ENCODE results near the gene NPM1.

NPM1 gene

GRCh38 chr5:171432583-171433351 is 45.1 kb downstream of the NPM1 start:
- no peaks in the 10 kb centered on the region for H3K36me3 ChIP-seq (ENCODE audit: control insufficient read depth, insufficient read depth, low read length, severe bottlenecking)
- H3K9ac ChIP-seq (ENCODE audit: low read length), result no peak overlapping the region
- DNase-seq (ENCODE audit: low read depth), result no peak
- H3K27me3 ChIP-seq (replicated peaks; ENCODE audit: control insufficient read depth, insufficient read depth, low read length), result no peaks in the 10 kb centered on the region
- no peaks in the 10 kb centered on the region for H3K4me1 ChIP-seq (ENCODE audit: control insufficient read depth, insufficient read depth, low read length)
- no peaks in the 10 kb centered on the region for H3K9me3 ChIP-seq (ENCODE audit: control insufficient read depth, low read length)
- no peak overlapping the region for H3K4me3 ChIP-seq (ENCODE audit: low read length)

- no peaks in the 10 kb centered on the region for H3K27me3 ChIP-seq (replicated peaks; ENCODE audit: control insufficient read depth, insufficient read depth, low read length)
- no peak overlapping the region for H3K4me3 ChIP-seq (ENCODE audit: low read length)
- DNase-seq (ENCODE audit: low read depth), result no peak
- H3K4me1 ChIP-seq (ENCODE audit: control insufficient read depth, insufficient read depth, low read length), result no peaks in the 10 kb centered on the region
- no peaks in the 10 kb centered on the region for H3K9me3 ChIP-seq (ENCODE audit: control insufficient read depth, low read length)
- H3K36me3 ChIP-seq (ENCODE audit: control insufficient read depth, insufficient read depth, low read length, severe bottlenecking), result no peaks in the 10 kb centered on the region
- no peak overlapping the region for H3K9ac ChIP-seq (ENCODE audit: low read length)
Observed at GRCh38 chr5:171433352-171433698, 45.7 kb downstream of the NPM1 start.

- H3K4me3 ChIP-seq (ENCODE audit: low read length), result no peak overlapping the region
- DNase-seq (ENCODE audit: low read depth), result no peak
- H3K36me3 ChIP-seq (ENCODE audit: control insufficient read depth, insufficient read depth, low read length, severe bottlenecking), result no peaks in the 10 kb centered on the region
- H3K9me3 ChIP-seq (ENCODE audit: control insufficient read depth, low read length), result no peaks in the 10 kb centered on the region
- H3K9ac ChIP-seq (ENCODE audit: low read length), result no peak overlapping the region
- no peaks in the 10 kb centered on the region for H3K4me1 ChIP-seq (ENCODE audit: control insufficient read depth, insufficient read depth, low read length)
- no peaks in the 10 kb centered on the region for H3K27me3 ChIP-seq (replicated peaks; ENCODE audit: control insufficient read depth, insufficient read depth, low read length)
Observed at GRCh38 chr5:171433982-171434676, 46.5 kb downstream of the NPM1 start.

- Histone ChIP-seq H3K9ac (ENCODE audit: low read length) (no peak overlapping the region), H3K9me3 (ENCODE audit: control insufficient read depth, low read length) (no peaks in the 10 kb centered on the region), H3K4me1 (ENCODE audit: control insufficient read depth, insufficient read depth, low read length) (no peaks in the 10 kb centered on the region), H3K27me3 (replicated peaks; ENCODE audit: control insufficient read depth, insufficient read depth, low read length) (no peaks in the 10 kb centered on the region), H3K4me3 (ENCODE audit: low read length) (no peak overlapping the region), H3K36me3 (ENCODE audit: control insufficient read depth, insufficient read depth, low read length, severe bottlenecking) (no peaks in the 10 kb centered on the region)
- no peak for DNase-seq (ENCODE audit: low read depth)
Observed at GRCh38 chr5:171434874-171435273, 47.2 kb downstream of the NPM1 start.

GRCh38 chr5:171435908-171436307 is 48.3 kb downstream of the NPM1 start:
- Histone ChIP-seq H3K27me3 (replicated peaks; ENCODE audit: control insufficient read depth, insufficient read depth, low read length) (no peaks in the 10 kb centered on the region), H3K4me3 (ENCODE audit: low read length) (no peak overlapping the region), H3K9me3 (ENCODE audit: control insufficient read depth, low read length) (no peaks in the 10 kb centered on the region), H3K9ac (ENCODE audit: low read length) (no peak overlapping the region), H3K4me1 (ENCODE audit: control insufficient read depth, insufficient read depth, low read length) (no peaks in the 10 kb centered on the region), H3K36me3 (ENCODE audit: control insufficient read depth, insufficient read depth, low read length, severe bottlenecking) (no peaks in the 10 kb centered on the region)
- DNase-seq (ENCODE audit: low read depth), result no peak

- no peak overlapping the region for H3K4me3 ChIP-seq (ENCODE audit: low read length)
- H3K4me1 ChIP-seq (ENCODE audit: control insufficient read depth, insufficient read depth, low read length), result no peaks in the 10 kb centered on the region
- H3K9ac ChIP-seq (ENCODE audit: low read length), result no peak overlapping the region
- no peaks in the 10 kb centered on the region for H3K27me3 ChIP-seq (replicated peaks; ENCODE audit: control insufficient read depth, insufficient read depth, low read length)
- H3K36me3 ChIP-seq (ENCODE audit: control insufficient read depth, insufficient read depth, low read length, severe bottlenecking), result no peaks in the 10 kb centered on the region
- H3K9me3 ChIP-seq (ENCODE audit: control insufficient read depth, low read length), result no peaks in the 10 kb centered on the region
- no peak for DNase-seq (ENCODE audit: low read depth)
Observed at GRCh38 chr5:171436804-171437285, 49.2 kb downstream of the NPM1 start.

- no peaks in the 10 kb centered on the region for H3K9me3 ChIP-seq (ENCODE audit: control insufficient read depth, low read length)
- H3K9ac ChIP-seq (ENCODE audit: low read length), result no peak overlapping the region
- no peaks in the 10 kb centered on the region for H3K27me3 ChIP-seq (replicated peaks; ENCODE audit: control insufficient read depth, insufficient read depth, low read length)
- no peaks in the 10 kb centered on the region for H3K36me3 ChIP-seq (ENCODE audit: control insufficient read depth, insufficient read depth, low read length, severe bottlenecking)
- H3K4me1 ChIP-seq (ENCODE audit: control insufficient read depth, insufficient read depth, low read length), result peaks cover 2% of the 10 kb centered on the region
- no peak overlapping the region for H3K4me3 ChIP-seq (ENCODE audit: low read length)
- DNase-seq (ENCODE audit: low read depth), result no peak
Observed at GRCh38 chr5:171437286-171437821, 49.7 kb downstream of the NPM1 start.

GRCh38 chr5:171438738-171439137 is 51.1 kb downstream of the NPM1 start:
- H3K36me3 ChIP-seq (ENCODE audit: control insufficient read depth, insufficient read depth, low read length, severe bottlenecking), result no peaks in the 10 kb centered on the region
- no peak overlapping the region for H3K9ac ChIP-seq (ENCODE audit: low read length)
- peaks cover 6% of the 10 kb centered on the region for H3K4me1 ChIP-seq (ENCODE audit: control insufficient read depth, insufficient read depth, low read length)
- no peak for DNase-seq (ENCODE audit: low read depth)
- no peaks in the 10 kb centered on the region for H3K27me3 ChIP-seq (replicated peaks; ENCODE audit: control insufficient read depth, insufficient read depth, low read length)
- H3K9me3 ChIP-seq (ENCODE audit: control insufficient read depth, low read length), result no peaks in the 10 kb centered on the region
- H3K4me3 ChIP-seq (ENCODE audit: low read length), result no peak overlapping the region

- H3K9ac ChIP-seq (ENCODE audit: low read length), result no peak overlapping the region
- no peak overlapping the region for H3K4me3 ChIP-seq (ENCODE audit: low read length)
- H3K4me1 ChIP-seq (ENCODE audit: control insufficient read depth, insufficient read depth, low read length), result peaks cover 15% of the 10 kb centered on the region
- no peaks in the 10 kb centered on the region for H3K36me3 ChIP-seq (ENCODE audit: control insufficient read depth, insufficient read depth, low read length, severe bottlenecking)
- H3K27me3 ChIP-seq (replicated peaks; ENCODE audit: control insufficient read depth, insufficient read depth, low read length), result no peaks in the 10 kb centered on the region
- H3K9me3 ChIP-seq (ENCODE audit: control insufficient read depth, low read length), result no peaks in the 10 kb centered on the region
- no peak for DNase-seq (ENCODE audit: low read depth)
Observed at GRCh38 chr5:171441246-171441791, 53.7 kb downstream of the NPM1 start.

- DNase-seq (ENCODE audit: low read depth), result no peak
Observed at GRCh38 chr5:171442287-171443042, 54.8 kb downstream of the NPM1 start.

GRCh38 chr5:171444582-171444981 is 56.9 kb downstream of the NPM1 start:
- Histone ChIP-seq H3K9ac (ENCODE audit: low read length) (no peak overlapping the region), H3K4me3 (ENCODE audit: low read length) (no peak overlapping the region), H3K27me3 (replicated peaks; ENCODE audit: control insufficient read depth, insufficient read depth, low read length) (no peaks in the 10 kb centered on the region), H3K4me1 (ENCODE audit: control insufficient read depth, insufficient read depth, low read length) (peaks cover 17% of the 10 kb centered on the region), H3K9me3 (ENCODE audit: control insufficient read depth, low read length) (no peaks in the 10 kb centered on the region), H3K36me3 (ENCODE audit: control insufficient read depth, insufficient read depth, low read length, severe bottlenecking) (no peaks in the 10 kb centered on the region)
- no peak for DNase-seq (ENCODE audit: low read depth)

More at GRCh38 chr5:171442287-171443042, 54.8 kb downstream of the NPM1 start:
- no peaks in the 10 kb centered on the region for H3K27me3 ChIP-seq (replicated peaks; ENCODE audit: control insufficient read depth, insufficient read depth, low read length)
- H3K36me3 ChIP-seq (ENCODE audit: control insufficient read depth, insufficient read depth, low read length, severe bottlenecking), result no peaks in the 10 kb centered on the region
- peaks cover 17% of the 10 kb centered on the region for H3K4me1 ChIP-seq (ENCODE audit: control insufficient read depth, insufficient read depth, low read length)
- H3K9ac ChIP-seq (ENCODE audit: low read length), result no peak overlapping the region
- no peaks in the 10 kb centered on the region for H3K9me3 ChIP-seq (ENCODE audit: control insufficient read depth, low read length)
- H3K4me3 ChIP-seq (ENCODE audit: low read length), result no peak overlapping the region

Measured in adipocyte (in vitro differentiated cells).